ENCODE results near the gene NMS.
"Not testable (repeated sequence)": the region's sequence is repeated elsewhere in the genome, so short reads cannot be mapped to it uniquely, and the experiment has no call there.

Gene NMS

GRCh38 chr2:100470182-100470581 lies at the start of gene NMS:
Gene NMS (plus strand): TSS chr2:100470482. CDS start chr2:100470489, 7 bp downstream.
- DNase-seq (ENCODE audit: low read depth), result no peak

- DNase-seq (ENCODE audit: low read depth), result no peak
Observed at GRCh38 chr2:100422320-100423055, 47.8 kb upstream of the NMS start.

GRCh38 chr2:100423631-100424030 lies 46.7 kb upstream of the NMS start:
- DNase-seq (ENCODE audit: low read depth), result no peak

GRCh38 chr2:100424277-100424875 lies 45.9 kb upstream of the NMS start:
- no peak for DNase-seq (ENCODE audit: low read depth)

GRCh38 chr2:100425107-100425506 lies 45.2 kb upstream of the NMS start:
- DNase-seq (ENCODE audit: low read depth), result no peak

GRCh38 chr2:100425573-100426383 lies 44.5 kb upstream of the NMS start:
- no peak for DNase-seq (ENCODE audit: low read depth)

- no peak for DNase-seq (ENCODE audit: low read depth)
Observed at GRCh38 chr2:100426384-100426720, 43.9 kb upstream of the NMS start.

GRCh38 chr2:100427111-100427510 lies 43.2 kb upstream of the NMS start:
- no peak for DNase-seq (ENCODE audit: low read depth)

GRCh38 chr2:100427627-100428258 lies 42.5 kb upstream of the NMS start:
- DNase-seq (ENCODE audit: low read depth), result peak; percentile 39

- no peak for DNase-seq (ENCODE audit: low read depth)
Observed at GRCh38 chr2:100429726-100430125, 40.6 kb upstream of the NMS start.

- no peak for DNase-seq (ENCODE audit: low read depth)
Observed at GRCh38 chr2:100437751-100438150, 32.5 kb upstream of the NMS start.

- no peak for DNase-seq (ENCODE audit: low read depth)
Observed at GRCh38 chr2:100446696-100447095, 23.6 kb upstream of the NMS start.

- no peak for DNase-seq (ENCODE audit: low read depth)
Observed at GRCh38 chr2:100451092-100451491, 19.2 kb upstream of the NMS start.

- DNase-seq (ENCODE audit: low read depth), result no peak
Observed at GRCh38 chr2:100451734-100452133, 18.5 kb upstream of the NMS start.

GRCh38 chr2:100453853-100454252 lies 16.4 kb upstream of the NMS start:
- no peak for DNase-seq (ENCODE audit: low read depth)

GRCh38 chr2:100456357-100456756 lies 13.9 kb upstream of the NMS start:
- DNase-seq (ENCODE audit: low read depth), result not testable (repeated sequence)

- no peak for DNase-seq (ENCODE audit: low read depth)
Observed at GRCh38 chr2:100460904-100461530, 9.3 kb upstream of the NMS start.

- no peak for DNase-seq (ENCODE audit: low read depth)
Observed at GRCh38 chr2:100470898-100471514, 724 bp downstream of the NMS start.

- no peak for DNase-seq (ENCODE audit: low read depth)
Observed at GRCh38 chr2:100476606-100477005, 6.3 kb downstream of the NMS start.

- no peak for DNase-seq (ENCODE audit: low read depth)
Observed at GRCh38 chr2:100482741-100483140, 12.5 kb downstream of the NMS start.

GRCh38 chr2:100483895-100484294 lies 13.6 kb downstream of the NMS start:
- no peak for DNase-seq (ENCODE audit: low read depth)

GRCh38 chr2:100484390-100484789 lies 14.1 kb downstream of the NMS start:
- DNase-seq (ENCODE audit: low read depth), result no peak

All from activated T-helper 9 cell treated with anti-CD3 and anti-CD28 coated beads, Interleukin-2, amount 50 U/mL, for 16 hours (primary cell).